PC-9 (cell line): ENCODE data around the gene MELK.

Source experiments
- CTCF ChIP-seq: fragments of 200-600 bp; sonication (generic); conservative IDR thresholded peaks from 2 replicates; pipeline ENCODE4 v1.6.1; 2017; ENCODE audit warnings: mixed run types, antibody characterized with exemption, mild to moderate bottlenecking, moderate library complexity
- EZH2 ChIP-seq: fragments of 200-600 bp; sonication (generic); IDR thresholded peaks from 2 replicates; pipeline ENCODE4 v1.8.0; 2017; ENCODE audit warnings: antibody characterized with exemption, low read depth

- TF ChIP-seq CTCF (no peak), EZH2 (no peak)
These were observed 42.5 kb upstream of the MELK start for GRCh38 chr9:36530224-36530623.
